ENCODE data around the gene SYTL5.

SYTL5 gene

DNA sequence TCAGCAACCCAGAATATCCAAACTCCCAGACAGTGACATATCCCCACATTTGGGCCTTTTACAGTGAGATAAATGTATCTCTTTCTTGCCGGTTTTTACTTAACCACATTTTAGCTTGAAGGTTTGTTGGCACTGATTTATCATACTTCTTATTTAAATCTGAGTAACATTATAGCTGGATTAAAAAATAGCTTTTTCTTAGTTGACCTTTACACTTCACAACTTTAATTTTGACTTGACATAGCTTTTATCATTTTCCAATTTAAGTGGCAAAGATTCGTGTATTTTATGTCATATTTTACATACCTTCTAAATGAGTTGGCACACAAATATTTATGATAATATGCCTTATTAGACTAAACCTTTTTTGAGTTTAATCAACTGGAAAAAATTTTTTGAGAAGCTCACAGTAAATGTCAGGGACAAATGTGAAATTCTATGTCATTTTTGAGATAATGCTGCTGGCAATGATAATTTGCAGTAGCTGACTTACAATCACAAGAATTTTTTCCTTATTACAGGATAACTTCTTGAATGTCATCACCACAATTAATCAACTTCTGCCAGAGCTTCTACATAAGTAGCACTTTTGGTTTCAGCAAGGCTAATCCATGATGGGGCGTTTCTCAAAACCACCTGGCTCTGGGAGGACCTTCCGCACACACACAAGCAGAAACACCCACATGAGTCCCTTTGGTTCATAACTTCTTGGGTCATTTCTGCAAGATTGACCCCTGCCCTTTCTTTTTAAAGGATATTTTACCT is 80.3 kb downstream of the SYTL5 start:
- no peak for FAIRE-seq
- DNase-seq (ENCODE audit: insufficient read length, low spot score) = no peak

- no peak for DNase-seq (ENCODE audit: insufficient read length, low spot score)
- no peak for FAIRE-seq
Measured at GRCh38 chrX:38087594-38087993, 81.2 kb downstream of the SYTL5 start.

DNA sequence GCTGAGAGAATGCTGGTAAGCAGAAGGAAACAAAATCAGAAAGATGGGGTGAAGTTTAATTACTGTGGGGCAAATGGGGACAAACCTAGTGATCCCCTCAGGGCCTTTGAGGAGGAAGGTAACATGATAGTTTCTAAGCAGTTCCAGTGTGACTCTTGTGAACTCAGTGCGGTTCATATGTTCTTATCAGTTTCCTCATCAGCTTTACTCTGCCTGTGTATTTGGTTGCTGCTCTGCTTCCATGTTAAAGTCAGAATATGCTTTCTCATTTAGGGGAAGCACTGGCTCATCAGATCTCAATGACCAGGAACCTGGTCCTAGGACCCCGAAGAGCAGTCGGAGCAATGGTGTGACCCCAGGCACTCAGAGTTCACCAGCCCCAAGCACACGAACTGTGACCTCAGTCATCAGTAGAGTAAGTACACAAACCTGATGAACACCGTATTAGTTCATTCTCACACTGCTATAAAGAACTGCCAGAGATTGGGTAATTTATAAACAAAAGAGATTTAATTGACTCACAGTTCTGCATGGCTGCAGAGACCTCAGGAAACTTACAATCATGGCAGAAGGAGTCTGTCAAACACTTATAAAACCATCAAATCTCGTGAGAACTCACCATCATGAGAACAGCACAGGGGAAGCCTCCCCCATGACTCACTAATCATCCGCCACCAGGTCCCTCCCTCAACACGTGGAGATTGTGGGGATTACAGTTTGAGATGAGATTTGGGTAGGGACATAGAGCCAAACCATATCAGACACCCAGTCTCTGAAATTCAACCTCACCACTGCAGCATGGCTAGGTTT is 83.0 kb downstream of the SYTL5 start:
- DNase-seq (ENCODE audit: insufficient read length, low spot score) = no peak

DNA sequence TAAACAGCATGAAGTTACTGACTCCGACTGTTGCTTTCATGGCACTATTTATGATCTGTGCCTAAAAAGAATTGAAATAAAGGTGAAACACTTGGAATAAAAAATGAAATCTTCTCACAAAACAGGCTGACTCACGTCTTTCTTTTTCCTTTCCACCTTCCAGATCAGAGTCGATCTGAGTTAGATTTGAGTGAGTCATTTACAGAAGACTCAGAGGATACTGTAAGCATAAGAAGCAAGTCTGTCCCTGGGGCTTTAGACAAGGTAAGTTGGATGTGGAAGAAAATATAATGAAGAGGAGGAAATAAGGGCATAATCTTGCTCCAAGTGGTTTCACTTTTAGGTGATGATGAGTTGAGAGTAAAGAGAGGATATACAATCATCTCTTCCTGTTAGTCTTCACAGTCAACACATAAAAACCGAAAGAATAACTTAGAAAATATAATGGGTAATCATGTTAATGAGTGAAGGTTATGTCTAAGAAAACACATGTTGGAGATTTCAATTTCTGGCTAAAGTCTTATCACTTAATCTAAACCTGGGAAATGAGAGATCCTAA is 89.7 kb downstream of the SYTL5 start:
- FAIRE-seq = no peak
- DNase-seq (ENCODE audit: insufficient read length, low spot score) = no peak

More for the DNA sequence above, 83.0 kb downstream of the SYTL5 start:
- FAIRE-seq = no peak

- FAIRE-seq = no peak
Measured at GRCh38 chrX:38099688-38100087, 93.3 kb downstream of the SYTL5 start.

DNA sequence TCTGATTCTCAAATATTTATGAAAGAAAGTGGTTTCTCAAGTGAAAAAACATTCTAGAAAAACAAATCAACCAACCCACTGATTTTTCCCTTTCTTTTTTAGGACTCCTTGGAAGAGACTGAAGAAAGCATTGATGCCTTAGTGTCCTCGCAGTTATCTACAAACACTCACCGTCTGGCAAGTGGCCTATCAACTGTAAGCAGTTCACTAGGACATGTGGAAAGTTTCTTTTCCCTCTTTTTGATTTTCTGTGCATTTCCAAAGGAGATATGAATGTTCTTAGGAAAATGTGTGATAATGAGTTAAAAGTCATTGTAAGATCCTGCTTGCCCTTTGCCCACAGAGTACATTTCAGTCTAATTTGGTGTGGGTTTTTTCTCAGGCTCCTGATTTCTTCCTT is 95.9 kb downstream of the SYTL5 start:
- FAIRE-seq = no peak
- no peak for DNase-seq (ENCODE audit: insufficient read length, low spot score)

More at GRCh38 chrX:38099688-38100087, 93.3 kb downstream of the SYTL5 start:
- DNase-seq (ENCODE audit: insufficient read length, low spot score) = no peak

GRCh38 chrX:38102875-38103274 is 96.5 kb downstream of the SYTL5 start:
- DNase-seq (ENCODE audit: insufficient read length, low spot score) (no peak), FAIRE-seq (no peak)

GRCh38 chrX:38103857-38104812 is 97.8 kb downstream of the SYTL5 start:
- no peak for DNase-seq (ENCODE audit: insufficient read length, low spot score)
- no peak for FAIRE-seq

- DNase-seq (ENCODE audit: insufficient read length, low spot score) = no peak
- no peak for FAIRE-seq
Measured at GRCh38 chrX:38105216-38105725, 98.9 kb downstream of the SYTL5 start.

DNA sequence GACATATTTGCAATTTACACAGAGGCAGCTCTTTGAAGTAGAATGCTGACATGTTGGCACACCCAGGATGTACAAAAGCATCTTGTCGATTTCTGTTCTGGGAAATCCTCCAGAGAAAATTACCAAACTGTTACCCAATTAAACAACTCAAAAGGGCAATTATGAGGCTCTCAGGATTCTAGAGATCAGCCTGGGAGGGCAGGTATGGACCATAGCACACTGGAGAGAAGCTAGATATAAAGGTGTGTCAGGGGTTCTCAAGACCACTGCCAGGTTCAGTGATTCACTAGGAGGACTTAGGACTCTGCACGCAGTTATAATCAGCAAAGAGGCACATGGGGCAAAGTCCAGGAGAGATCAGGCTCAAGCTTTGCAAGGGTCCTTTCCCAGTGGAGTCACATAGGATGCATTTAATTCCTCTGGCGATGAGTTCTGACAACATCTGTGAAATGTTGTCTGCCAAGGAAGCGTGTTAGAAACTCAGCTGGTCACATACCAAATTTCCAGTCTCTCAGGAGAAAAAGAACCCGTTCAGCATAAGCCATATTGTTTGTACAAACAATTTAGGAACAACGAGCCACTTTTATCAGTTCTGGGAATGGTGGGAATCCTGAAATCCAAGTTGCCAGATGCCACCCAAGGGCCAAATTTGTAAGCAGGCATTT is 100.8 kb downstream of the SYTL5 start:
- FAIRE-seq (no peak), DNase-seq (ENCODE audit: insufficient read length, low spot score) (no peak)

GRCh38 chrX:38108364-38108763 is 102.0 kb downstream of the SYTL5 start:
- DNase-seq (ENCODE audit: insufficient read length, low spot score) (no peak), FAIRE-seq (no peak)

GRCh38 chrX:38109042-38109898 is 102.9 kb downstream of the SYTL5 start:
- DNase-seq (ENCODE audit: insufficient read length, low spot score) (no peak), FAIRE-seq (no peak)

DNA sequence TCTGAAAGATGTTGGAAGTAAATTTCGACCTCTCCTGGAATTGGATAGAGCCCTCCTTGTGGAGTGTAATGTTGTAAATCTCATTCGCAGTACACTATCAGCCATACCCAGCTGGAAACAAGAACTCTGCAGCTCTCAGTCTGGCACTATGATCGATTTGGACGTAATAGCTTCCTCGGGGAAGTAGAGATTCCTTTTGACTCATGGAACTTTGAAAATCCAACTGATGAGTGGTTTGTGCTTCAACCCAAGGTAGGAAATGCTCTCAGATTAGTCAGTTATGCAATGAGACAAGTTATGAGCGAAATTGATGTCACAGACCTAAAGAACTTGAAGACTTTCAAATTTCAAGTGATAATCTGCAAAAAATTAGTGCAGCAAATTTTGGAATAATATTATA is 103.9 kb downstream of the SYTL5 start:
- FAIRE-seq (no peak), DNase-seq (ENCODE audit: insufficient read length, low spot score) (no peak)

DNA sequence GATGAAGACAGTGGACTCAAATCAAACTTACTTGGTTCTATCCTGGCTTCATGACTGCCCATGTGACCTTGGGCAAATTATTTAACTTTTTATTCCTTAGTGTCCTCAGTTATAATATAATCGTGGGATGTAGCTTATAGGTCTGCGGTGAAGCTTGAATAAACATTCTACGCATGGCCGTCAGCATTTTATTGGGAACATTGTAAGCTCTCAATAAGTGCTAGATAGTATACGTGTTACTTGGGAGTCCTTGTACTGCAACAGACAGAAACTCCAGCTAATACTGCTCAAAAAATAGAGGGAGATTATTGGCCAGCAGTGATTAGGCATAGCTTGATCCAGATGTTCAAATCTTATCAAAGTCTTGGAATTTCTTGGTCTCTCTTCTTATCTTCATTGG is 104.8 kb downstream of the SYTL5 start:
- FAIRE-seq (no peak), DNase-seq (ENCODE audit: insufficient read length, low spot score) (no peak)

DNA sequence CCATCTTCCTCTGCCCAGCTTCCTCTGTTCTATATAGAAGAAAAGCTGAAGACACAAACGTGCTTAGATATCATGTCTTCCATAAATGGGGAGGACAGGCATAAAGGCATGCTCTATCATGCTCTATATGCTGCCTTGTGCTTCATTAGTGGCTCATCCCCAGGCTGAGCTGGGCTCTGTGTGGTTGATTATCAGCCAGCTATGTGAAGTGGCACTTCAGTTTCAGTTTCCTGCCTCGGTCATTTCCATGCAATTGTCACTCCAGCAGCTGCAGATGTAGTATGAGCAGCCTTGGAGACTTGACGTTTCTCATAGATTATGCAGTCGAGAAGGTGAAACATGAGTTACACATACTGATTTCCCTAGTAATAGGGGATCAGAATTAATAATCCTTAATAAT is 106.2 kb downstream of the SYTL5 start:
- no peak for DNase-seq (ENCODE audit: insufficient read length, low spot score)
- FAIRE-seq = no peak

- FAIRE-seq (no peak), DNase-seq (ENCODE audit: insufficient read length, low spot score) (no peak)
Measured at GRCh38 chrX:38116706-38117105, 110.4 kb downstream of the SYTL5 start.

DNA sequence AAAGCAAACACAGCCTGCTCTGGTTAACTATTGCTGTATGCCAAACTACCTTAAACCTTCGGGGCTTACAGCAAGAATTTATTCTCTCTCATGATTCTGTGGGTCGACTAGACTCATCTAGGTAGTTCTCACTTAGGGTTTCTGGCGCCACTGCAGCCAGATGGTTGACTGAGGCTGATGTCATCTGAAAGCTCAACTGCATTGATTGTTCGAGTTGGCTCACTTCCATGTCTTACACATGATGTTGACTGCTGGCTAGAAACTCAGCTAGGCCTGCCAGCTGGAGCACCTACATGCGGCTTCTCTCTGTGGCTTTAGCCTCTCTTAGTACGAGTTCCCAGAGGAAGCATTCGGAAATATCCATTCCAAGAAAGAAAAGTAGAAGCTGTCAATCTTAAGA is 111.1 kb downstream of the SYTL5 start:
- FAIRE-seq (no peak), DNase-seq (ENCODE audit: insufficient read length, low spot score) (no peak)

GRCh38 chrX:38124000-38124399 is 117.6 kb downstream of the SYTL5 start:
- DNase-seq (ENCODE audit: insufficient read length, low spot score) (no peak), FAIRE-seq (no peak)

DNA sequence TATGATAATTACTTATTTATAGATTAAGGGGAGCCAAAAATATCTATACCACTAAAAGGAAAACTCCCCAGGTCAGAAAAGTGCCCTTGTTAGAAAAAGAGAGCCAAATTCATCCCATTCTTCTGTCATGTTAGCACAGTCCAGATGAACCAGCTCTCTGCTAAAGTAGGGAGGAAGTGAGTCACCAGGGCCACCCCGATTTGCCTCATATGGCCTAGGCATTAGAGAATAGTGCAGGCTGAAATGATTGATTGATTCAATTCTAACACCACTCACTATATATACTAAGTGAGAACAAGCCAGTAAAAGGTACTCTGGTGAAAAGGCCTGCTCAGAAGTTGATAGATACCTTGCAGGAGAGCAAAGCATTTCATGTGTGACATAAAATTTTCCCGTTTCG is 119.8 kb downstream of the SYTL5 start:
- DNase-seq (ENCODE audit: insufficient read length, low spot score) (no peak), FAIRE-seq (no peak)

Measured in HTR-8/SVneo (cell line).